SH-SY5Y (cell line): ENCODE results near the gene LHX4.

ENCODE experiments used
- GATA2 ChIP-seq: IDR thresholded peaks from 2 replicates; pipeline ENCODE4 v1.6.1; 2011; ENCODE audit warnings: mild to moderate bottlenecking, low read depth, low read length
- GATA3 ChIP-seq: IDR thresholded peaks from 2 replicates; pipeline ENCODE4 v1.6.1; 2011; ENCODE audit warnings: low read depth, mild to moderate bottlenecking, low read length, moderate library complexity

DNA sequence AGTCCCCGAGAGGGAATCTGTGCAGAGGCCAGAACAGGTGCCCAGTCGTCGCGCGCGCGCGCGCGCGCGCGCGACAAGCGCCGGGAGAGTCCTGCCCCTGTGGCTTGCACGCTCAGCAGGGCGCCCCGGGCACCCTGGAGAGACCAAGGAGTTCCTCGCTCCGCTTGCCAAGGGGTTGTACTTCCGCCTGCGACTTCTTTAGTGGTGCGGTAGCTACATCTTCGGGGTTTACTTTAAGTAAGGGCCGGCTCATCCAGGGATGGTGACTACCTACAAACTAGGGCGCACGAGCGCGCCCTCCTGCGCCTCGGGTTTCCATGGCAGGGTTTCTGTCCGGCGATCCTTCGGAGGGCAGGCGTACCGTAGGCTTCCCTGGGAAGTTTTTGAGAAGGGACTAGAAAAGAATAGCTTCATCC is 1.4 kb downstream of the LHX4 start:
- TF ChIP-seq GATA2 (no peak), GATA3 (no peak)
